ENCODE measurements around the gene TMEM218.

Gene TMEM218

DNA sequence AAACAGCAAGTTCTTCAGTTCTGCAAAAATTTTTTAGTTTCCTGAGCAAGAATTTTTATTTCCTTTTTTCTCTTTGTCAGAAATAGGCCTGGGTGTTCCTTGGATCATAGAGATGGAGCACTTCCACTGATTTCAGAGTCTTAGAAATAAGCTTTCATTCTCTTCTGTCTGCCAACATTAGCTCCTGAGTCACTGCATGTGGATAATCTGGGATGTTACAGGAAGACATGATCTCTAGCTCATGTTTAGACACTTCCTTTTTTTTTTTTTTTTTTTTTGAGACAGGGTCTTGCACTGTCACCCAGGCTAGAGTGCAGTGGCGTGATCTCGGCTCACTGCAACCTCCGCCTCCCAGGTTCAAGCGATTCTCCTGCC lies 13.2 kb upstream of the TMEM218 start:
- peaks cover 52% of the 10 kb centered on the region for H3K27me3 ChIP-seq (ENCODE audit: insufficient read depth, low read length)
- no peaks in the 10 kb centered on the region for H3K4me1 ChIP-seq (ENCODE audit: insufficient read depth, low read length)
- no peaks in the 10 kb centered on the region for H3K9me3 ChIP-seq (ENCODE audit: insufficient read depth, low read depth, low read length)
- H3K4me3 ChIP-seq (ENCODE audit: low read length), result no peak overlapping the region
- H3K36me3 ChIP-seq (ENCODE audit: insufficient read depth, low read depth, low read length), result no peaks in the 10 kb centered on the region
- H3K9ac ChIP-seq (ENCODE audit: low read depth, low read length), result no peak overlapping the region
- no peak overlapping the region for H3K27ac ChIP-seq (ENCODE audit: low read length)

GRCh38 chr11:125123947-125124617 lies 12.7 kb upstream of the TMEM218 start:
- no peaks in the 10 kb centered on the region for H3K9me3 ChIP-seq (ENCODE audit: insufficient read depth, low read depth, low read length)
- no peak overlapping the region for H3K9ac ChIP-seq (ENCODE audit: low read depth, low read length)
- no peak overlapping the region for H3K27ac ChIP-seq (ENCODE audit: low read length)
- peaks cover 53% of the 10 kb centered on the region for H3K27me3 ChIP-seq (ENCODE audit: insufficient read depth, low read length)
- no peak overlapping the region for H3K4me3 ChIP-seq (ENCODE audit: low read length)
- no peaks in the 10 kb centered on the region for H3K36me3 ChIP-seq (ENCODE audit: insufficient read depth, low read depth, low read length)
- H3K4me1 ChIP-seq (ENCODE audit: insufficient read depth, low read length), result no peaks in the 10 kb centered on the region

DNA sequence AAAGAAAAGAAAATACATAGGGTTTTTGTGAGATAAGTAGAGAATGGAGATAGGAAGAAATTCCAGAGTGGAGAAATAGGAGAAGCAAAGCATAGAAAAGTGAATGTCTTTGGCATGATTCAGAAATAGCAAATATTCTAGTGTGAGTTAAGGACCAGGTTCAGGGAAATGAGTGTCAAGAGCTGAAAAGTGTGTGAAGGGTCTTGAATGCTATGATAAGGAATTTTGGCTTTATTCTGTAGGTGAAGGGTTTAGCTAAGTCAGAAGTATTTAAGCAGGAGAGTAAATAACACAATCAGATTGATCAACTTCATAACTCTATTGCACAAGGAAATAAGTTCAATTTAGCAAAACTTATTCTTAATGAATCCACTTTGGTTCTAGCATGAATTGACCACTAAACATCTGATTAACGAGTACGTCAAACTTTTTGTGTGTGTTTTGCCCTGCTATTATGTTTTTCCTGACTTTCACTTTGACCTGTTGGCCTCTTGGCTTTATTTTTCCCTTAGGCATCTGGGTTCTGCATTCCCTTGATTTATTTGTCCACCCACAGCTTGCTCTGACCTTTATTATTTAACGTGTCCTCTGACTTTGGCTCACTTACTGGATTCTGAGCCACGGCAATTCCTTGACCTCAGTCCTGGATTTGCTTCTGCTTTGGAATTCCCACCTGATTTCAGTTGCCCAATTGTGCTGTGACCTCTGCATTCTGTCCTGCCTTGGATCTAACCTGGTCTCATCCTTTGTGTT lies 11.9 kb upstream of the TMEM218 start:
- Histone ChIP-seq H3K9ac (ENCODE audit: low read depth, low read length) (no peak overlapping the region), H3K4me3 (ENCODE audit: low read length) (no peak overlapping the region), H3K27me3 (ENCODE audit: insufficient read depth, low read length) (peaks cover 51% of the 10 kb centered on the region), H3K9me3 (ENCODE audit: insufficient read depth, low read depth, low read length) (no peaks in the 10 kb centered on the region), H3K36me3 (ENCODE audit: insufficient read depth, low read depth, low read length) (no peaks in the 10 kb centered on the region), H3K4me1 (ENCODE audit: insufficient read depth, low read length) (no peaks in the 10 kb centered on the region), H3K27ac (ENCODE audit: low read length) (no peak overlapping the region)

DNA sequence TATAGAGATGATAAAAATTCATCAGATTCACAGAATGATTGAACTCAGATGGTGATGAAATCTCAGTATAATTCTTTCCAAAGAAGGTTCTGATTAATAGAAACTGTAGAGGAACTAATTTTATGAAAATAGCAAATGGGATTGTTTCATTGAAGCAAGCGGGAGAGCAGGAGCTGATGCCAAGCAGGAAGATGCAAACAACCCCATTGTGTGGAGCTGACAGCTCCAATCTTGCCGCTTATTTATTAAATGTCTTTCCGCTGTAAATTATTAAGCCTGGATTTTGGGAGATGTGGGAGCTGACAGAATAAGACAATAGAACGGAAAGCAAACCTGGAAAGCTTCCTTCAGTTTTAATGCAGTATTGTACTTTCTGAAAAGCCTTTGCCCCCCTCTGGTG lies 6.0 kb upstream of the TMEM218 start:
- Histone ChIP-seq H3K4me1 (ENCODE audit: insufficient read depth, low read length) (no peaks in the 10 kb centered on the region), H3K36me3 (ENCODE audit: insufficient read depth, low read depth, low read length) (no peaks in the 10 kb centered on the region), H3K9ac (ENCODE audit: low read depth, low read length) (no peak overlapping the region), H3K4me3 (ENCODE audit: low read length) (no peak overlapping the region), H3K9me3 (ENCODE audit: insufficient read depth, low read depth, low read length) (no peaks in the 10 kb centered on the region), H3K27ac (ENCODE audit: low read length) (no peak overlapping the region), H3K27me3 (ENCODE audit: insufficient read depth, low read length) (peaks cover 24% of the 10 kb centered on the region; the same call in 1 of the 2 replicates)

GRCh38 chr11:125114518-125114917 lies 3.1 kb upstream of the TMEM218 start:
- Histone ChIP-seq H3K27ac (ENCODE audit: low read length) (no peak overlapping the region), H3K4me3 (ENCODE audit: low read length) (no peak overlapping the region), H3K4me1 (ENCODE audit: insufficient read depth, low read length) (peaks cover 5% of the 10 kb centered on the region), H3K9me3 (ENCODE audit: insufficient read depth, low read depth, low read length) (no peaks in the 10 kb centered on the region), H3K36me3 (ENCODE audit: insufficient read depth, low read depth, low read length) (no peaks in the 10 kb centered on the region), H3K27me3 (ENCODE audit: insufficient read depth, low read length) (peaks cover under 1% of the 10 kb centered on the region; the same call in 1 of the 2 replicates), H3K9ac (ENCODE audit: low read depth, low read length) (no peak overlapping the region)

GRCh38 chr11:125112208-125112604 lies 780 bp upstream of the TMEM218 start:
- H3K9me3 ChIP-seq (ENCODE audit: insufficient read depth, low read depth, low read length), result peaks cover under 1% of the 10 kb centered on the region; the same call in 1 of the 2 replicates
- no peaks in the 10 kb centered on the region for H3K36me3 ChIP-seq (ENCODE audit: insufficient read depth, low read depth, low read length)
- no peak overlapping the region for H3K27ac ChIP-seq (ENCODE audit: low read length)
- no peaks in the 10 kb centered on the region for H3K27me3 ChIP-seq (ENCODE audit: insufficient read depth, low read length)
- peak overlapping the region; percentile 60 for H3K4me3 ChIP-seq (ENCODE audit: low read length)
- peak overlapping the region; percentile 46; the same call in 1 of the 2 replicates for H3K9ac ChIP-seq (ENCODE audit: low read depth, low read length)
- peaks cover 5% of the 10 kb centered on the region for H3K4me1 ChIP-seq (ENCODE audit: insufficient read depth, low read length)

GRCh38 chr11:125111001-125111342 lies 454 bp downstream of the TMEM218 start:
- peaks cover 10% of the 10 kb centered on the region; the same call in 1 of the 2 replicates for H3K9me3 ChIP-seq (ENCODE audit: insufficient read depth, low read depth, low read length)
- H3K9ac ChIP-seq (ENCODE audit: low read depth, low read length), result peak overlapping the region; percentile 89
- peak overlapping the region; percentile 35 for H3K27ac ChIP-seq (ENCODE audit: low read length)
- no peaks in the 10 kb centered on the region for H3K36me3 ChIP-seq (ENCODE audit: insufficient read depth, low read depth, low read length)
- H3K4me1 ChIP-seq (ENCODE audit: insufficient read depth, low read length), result peaks cover 5% of the 10 kb centered on the region
- H3K4me3 ChIP-seq (ENCODE audit: low read length), result peak overlapping the region; percentile 95
- H3K27me3 ChIP-seq (ENCODE audit: insufficient read depth, low read length), result no peaks in the 10 kb centered on the region

- H3K27ac ChIP-seq (ENCODE audit: low read length), result no peak overlapping the region
These were observed 920 bp downstream of the TMEM218 start for GRCh38 chr11:125110506-125110905.

GRCh38 chr11:125108469-125108868 lies 3.0 kb downstream of the TMEM218 start:
- Histone ChIP-seq H3K9ac (ENCODE audit: low read depth, low read length) (no peak overlapping the region), H3K36me3 (ENCODE audit: insufficient read depth, low read depth, low read length) (peaks cover 6% of the 10 kb centered on the region; the same call in 1 of the 2 replicates)

More at GRCh38 chr11:125110506-125110905, 920 bp downstream of the TMEM218 start:
- H3K4me3 ChIP-seq (ENCODE audit: low read length), result peak overlapping the region; percentile 95
- peaks cover 7% of the 10 kb centered on the region for H3K4me1 ChIP-seq (ENCODE audit: insufficient read depth, low read length)
- H3K27me3 ChIP-seq (ENCODE audit: insufficient read depth, low read length), result no peaks in the 10 kb centered on the region
- peaks cover 10% of the 10 kb centered on the region; the same call in 1 of the 2 replicates for H3K9me3 ChIP-seq (ENCODE audit: insufficient read depth, low read depth, low read length)
- no peaks in the 10 kb centered on the region for H3K36me3 ChIP-seq (ENCODE audit: insufficient read depth, low read depth, low read length)
- peak overlapping the region; percentile 89; the same call in 1 of the 2 replicates for H3K9ac ChIP-seq (ENCODE audit: low read depth, low read length)

GRCh38 chr11:125105926-125106325 lies 5.5 kb downstream of the TMEM218 start:
- Histone ChIP-seq H3K4me3 (ENCODE audit: low read length) (no peak overlapping the region), H3K27me3 (ENCODE audit: insufficient read depth, low read length) (no peaks in the 10 kb centered on the region), H3K9me3 (ENCODE audit: insufficient read depth, low read depth, low read length) (peaks cover 21% of the 10 kb centered on the region), H3K36me3 (ENCODE audit: insufficient read depth, low read depth, low read length) (peaks cover 15% of the 10 kb centered on the region), H3K4me1 (ENCODE audit: insufficient read depth, low read length) (peaks cover 11% of the 10 kb centered on the region), H3K27ac (ENCODE audit: low read length) (no peak overlapping the region), H3K9ac (ENCODE audit: low read depth, low read length) (no peak overlapping the region)

More at GRCh38 chr11:125108469-125108868, 3.0 kb downstream of the TMEM218 start:
- peaks cover 16% of the 10 kb centered on the region; the same call in 1 of the 2 replicates for H3K9me3 ChIP-seq (ENCODE audit: insufficient read depth, low read depth, low read length)
- no peak overlapping the region for H3K4me3 ChIP-seq (ENCODE audit: low read length)
- no peak overlapping the region for H3K27ac ChIP-seq (ENCODE audit: low read length)
- H3K4me1 ChIP-seq (ENCODE audit: insufficient read depth, low read length), result peaks cover 11% of the 10 kb centered on the region
- no peaks in the 10 kb centered on the region for H3K27me3 ChIP-seq (ENCODE audit: insufficient read depth, low read length)

- Histone ChIP-seq H3K9ac (ENCODE audit: low read depth, low read length) (no peak overlapping the region), H3K9me3 (ENCODE audit: insufficient read depth, low read depth, low read length) (peaks cover 21% of the 10 kb centered on the region), H3K4me3 (ENCODE audit: low read length) (no peak overlapping the region), H3K27me3 (ENCODE audit: insufficient read depth, low read length) (no peaks in the 10 kb centered on the region), H3K36me3 (ENCODE audit: insufficient read depth, low read depth, low read length) (peaks cover 40% of the 10 kb centered on the region), H3K4me1 (ENCODE audit: insufficient read depth, low read length) (peaks cover 6% of the 10 kb centered on the region; the same call in 1 of the 2 replicates), H3K27ac (ENCODE audit: low read length) (no peak overlapping the region)
These were observed 8.9 kb downstream of the TMEM218 start for GRCh38 chr11:125102510-125102909.

DNA sequence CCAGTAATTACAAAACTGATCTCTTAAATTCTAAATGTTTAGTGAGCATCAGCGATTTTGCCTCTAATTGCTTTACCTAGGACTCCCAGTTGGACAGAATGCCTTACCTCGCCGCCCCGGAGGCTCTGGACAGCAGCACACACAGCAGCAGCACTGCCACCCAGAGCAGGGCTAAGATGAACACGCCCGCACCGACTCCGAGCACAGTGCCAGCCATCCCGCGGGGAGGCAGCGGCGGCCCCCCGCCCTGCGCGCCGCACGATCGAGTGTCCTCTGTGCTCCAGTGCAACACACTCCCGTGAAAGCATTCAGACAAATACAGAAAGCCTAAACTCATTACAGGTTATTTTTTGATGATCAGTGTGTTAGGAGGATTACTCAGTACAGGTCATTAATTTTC lies 9.4 kb downstream of the TMEM218 start:
- Histone ChIP-seq H3K27me3 (ENCODE audit: insufficient read depth, low read length) (no peaks in the 10 kb centered on the region), H3K36me3 (ENCODE audit: insufficient read depth, low read depth, low read length) (peaks cover 45% of the 10 kb centered on the region), H3K9me3 (ENCODE audit: insufficient read depth, low read depth, low read length) (peaks cover 18% of the 10 kb centered on the region)

More for the DNA sequence above, 9.4 kb downstream of the TMEM218 start:
- H3K4me1 ChIP-seq (ENCODE audit: insufficient read depth, low read length), result peaks cover 6% of the 10 kb centered on the region; the same call in 1 of the 2 replicates
- H3K27ac ChIP-seq (ENCODE audit: low read length), result no peak overlapping the region
- no peak overlapping the region for H3K9ac ChIP-seq (ENCODE audit: low read depth, low read length)
- H3K4me3 ChIP-seq (ENCODE audit: low read length), result no peak overlapping the region
